K562 (cell line): ENCODE data around the gene GALNT7. TPM values are rescaled to one million over a fixed set of nuclear protein-coding genes. Genes with fewer than 3 reads are reported as not detected.

ENCODE experiments used
- ATAC-seq: fragments of 200-7000 bp; cut with Tn5 transposase; 3 replicates; pipeline ENCODE4 v1.9.1; 2020; ENCODE audit warnings: moderate library complexity
- BruUV-seq: library from RNA; stranded (reverse); fragments of 400-500 nt; replicated peaks from 2 replicates; lab custom pipeline; 2021; lab: Mats Ljungman, UMichigan
- CTCF ChIA-PET: fragments of 300-600 bp; formaldehyde crosslinking; extraction: SDS; loops from one replicate; lab custom pipeline; 2021; ENCODE audit warnings: low intra/inter-chr PET ratio; lab: Yijun Ruan, JAX
- POLR2A ChIA-PET: fragments of 300-600, 350-650 bp; sonication (Branson Sonifier 250); formaldehyde crosslinking; extraction: SDS; loops from one replicate; lab custom pipeline; 2021; ENCODE audit warnings: antibody characterized with exemption, inconsistent platforms; lab: Yijun Ruan, JAX
- DNase-seq, 4 experiments: peaks; one replicate each; pipeline versions ENCODE4 v3.0.0 to v3.0.0-alpha.2; 2011 to 2018; ENCODE audit warnings: low spot score in 3 of 4, mixed read lengths in 3 of 4; ENCODE audit errors: extremely low read depth in 1 of 4
- FAIRE-seq: peaks from 2 replicates; lab custom pipeline; 2011; peaks lifted over from hg19 to GRCh38; lab: Jason Lieb, UNC
- H2AFZ ChIP-seq: 2 replicates; pipeline ENCODE4 v1.6.0; 2011; ENCODE audit warnings: low read depth, low read length, control low read depth, inconsistent platforms
- H3K27ac ChIP-seq: fragments of 200-600 bp; 3 replicates; pipeline ENCODE4 v1.8.0; 2011; ENCODE audit warnings: low read depth, mild to moderate bottlenecking, control low read depth, inconsistent platforms, low read length, moderate library complexity, mixed read lengths; ENCODE audit errors: extremely low read depth
- H3K27me3 ChIP-seq, 2 experiments: fragments of 300-600 bp in 1 of 2; 2 replicates in 1 of 2; 3 replicates in 1 of 2; pipeline versions ENCODE4 v1.6.0 to v1.8.0; 2011; ENCODE audit warnings: inconsistent platforms in 2 of 2, low read length in 2 of 2, mild to moderate bottlenecking in 1 of 2, mixed read lengths in 1 of 2, moderate library complexity in 1 of 2; ENCODE audit not compliant: control insufficient read depth in 2 of 2, insufficient read depth in 2 of 2
- H3K36me3 ChIP-seq: fragments of 300-600 bp; 3 replicates; pipeline ENCODE4 v1.8.0; 2011; ENCODE audit warnings: mild to moderate bottlenecking, low read length, inconsistent platforms; ENCODE audit not compliant: control insufficient read depth, insufficient read depth
- H3K4me1 ChIP-seq, 2 experiments: fragments of 200-600 bp in 1 of 2; replicated peaks in 1 of 2; 2 replicates in 1 of 2; 3 replicates in 1 of 2; pipeline versions ENCODE4 v1.5.1 to v1.8.0; 2011; ENCODE audit warnings: inconsistent platforms in 2 of 2, low read length in 2 of 2, mild to moderate bottlenecking in 1 of 2, mixed read lengths in 1 of 2, moderate library complexity in 1 of 2; ENCODE audit not compliant: control insufficient read depth in 2 of 2, insufficient read depth in 2 of 2
- H3K4me2 ChIP-seq: 2 replicates; pipeline ENCODE4 v1.6.1; 2011; ENCODE audit warnings: low read length, control low read depth, inconsistent platforms, mixed read lengths; ENCODE audit not compliant: insufficient read depth
- H3K4me3 ChIP-seq: fragments of 200-600 bp; sonication (generic), shearing (Covaris generic); 2 replicates; pipeline ENCODE4 v1.5.1; 2016; ENCODE audit warnings: control low read depth, inconsistent platforms
- H3K79me2 ChIP-seq: fragments of 200-600 bp; 3 replicates; pipeline ENCODE4 v1.8.0; 2011; ENCODE audit warnings: low read length, inconsistent platforms; ENCODE audit not compliant: control insufficient read depth, insufficient read depth
- H3K9ac ChIP-seq, 2 experiments: 2 replicates each; pipeline versions ENCODE4 v1.6.0 to v1.6.1; 2011; ENCODE audit warnings: low read depth in 2 of 2, low read length in 2 of 2, control low read depth in 1 of 2, inconsistent platforms in 1 of 2, mild to moderate bottlenecking in 1 of 2, mixed read lengths in 1 of 2; ENCODE audit not compliant: insufficient read depth in 1 of 2
- H3K9me1 ChIP-seq: one replicate; pipeline ENCODE4 v1.6.0; 2011; ENCODE audit warnings: inconsistent platforms, mild to moderate bottlenecking, low read length, moderate library complexity; ENCODE audit not compliant: control insufficient read depth, insufficient read depth
- H3K9me3 ChIP-seq: replicated peaks from 2 replicates; pipeline ENCODE4 v1.5.1; 2011; ENCODE audit warnings: low read depth, low read length, inconsistent platforms; ENCODE audit not compliant: control insufficient read depth, insufficient read depth
- H4K20me1 ChIP-seq: replicated peaks from 2 replicates; pipeline ENCODE4 v1.6.1; 2011; ENCODE audit warnings: low read length, inconsistent platforms, mixed read lengths; ENCODE audit not compliant: control insufficient read depth, insufficient read depth
- FUS ChIP-seq: fragments of 200-400 bp; formaldehyde crosslinking; optimal IDR thresholded peaks from 2 replicates; pipeline ENCODE3; 2017; ENCODE audit warnings: low read depth, low read length
- GATAD2B ChIP-seq: fragments of 450-650 bp; IDR thresholded peaks from 2 replicates; pipeline ENCODE4 v1.6.1; 2017; ENCODE audit warnings: mild to moderate bottlenecking, borderline replicate concordance
- IFI16 ChIP-seq: fragments of 250-450 bp; sonication (Bioruptor Pico); IDR thresholded peaks from 2 replicates; pipeline ENCODE4 v2.1.2; 2022; ENCODE audit warnings: mild to moderate bottlenecking, inconsistent platforms
- KLF16 ChIP-seq: IDR thresholded peaks from 2 replicates; pipeline ENCODE4 v1.6.1; 2016; ENCODE audit warnings: antibody characterized with exemption
- MEF2A ChIP-seq: IDR thresholded peaks from 2 replicates; pipeline ENCODE4 v1.6.1; 2011; ENCODE audit warnings: low read depth, mild to moderate bottlenecking, low read length, moderate library complexity; ENCODE audit not compliant: control insufficient read depth
- POLR2G ChIP-seq: fragments of 200-400 bp; formaldehyde crosslinking; IDR thresholded peaks from 2 replicates; pipeline ENCODE4 v1.6.1; 2017; ENCODE audit warnings: low read depth, mild to moderate bottlenecking, antibody characterized with exemption, low read length, moderate library complexity
- RBM15 ChIP-seq: fragments of 200-400 bp; formaldehyde crosslinking; IDR thresholded peaks from 2 replicates; pipeline ENCODE4 v1.6.1; 2018; ENCODE audit warnings: mild to moderate bottlenecking, low read length, moderate library complexity; ENCODE audit not compliant: insufficient read depth
- SP2 ChIP-seq: IDR thresholded peaks from 2 replicates; pipeline ENCODE4 v1.6.1; 2011; ENCODE audit warnings: mild to moderate bottlenecking, low read depth, low read length, moderate library complexity; ENCODE audit not compliant: poor library complexity, severe bottlenecking; ENCODE audit errors: extremely low read depth
- TSC22D4 ChIP-seq: fragments of 450-650 bp; IDR thresholded peaks from 2 replicates; pipeline ENCODE4 v1.6.1; 2016; ENCODE audit warnings: missing genetic modification characterization, missing biosample characterization, control low read depth
- ZFP36 ChIP-seq: fragments of 150-350 bp; IDR thresholded peaks from 2 replicates; pipeline ENCODE4 v1.6.1; 2018; ENCODE audit warnings: low read length, low read depth; ENCODE audit not compliant: partially characterized antibody
- WGBS: fragments of 100-300 bp; shearing (Covaris generic); methylation state at CpG from one replicate; pipeline ENCODE4 v1.1.6; 2016; ENCODE audit warnings: low coverage, mixed read lengths; ENCODE audit not compliant: insufficient coverage; ENCODE audit errors: missing lambda C conversion rate; 5-methylcytosine and 5-hydroxymethylcytosine counted together
- in situ Hi-C: fragments of 300-500 bp; cut with MboI; formaldehyde crosslinking; loops from 4 replicates; pipeline ENCODE4 v1.15.0; 2018; ENCODE audit warnings: inconsistent platforms, mixed read lengths
- intact Hi-C: fragments of 100-400 bp; cut with micrococcal nuclease; formaldehyde crosslinking; loops from 2 replicates; pipeline ENCODE4 v1.14.2; 2022
- polyA plus RNA-seq, 8 experiments: library from polyadenylated mRNA; depleted of rRNA in 4 of 8; stranded (reverse) in 5 of 8; unstranded in 3 of 8; fragments of >200 nt; fragmentation: Nextera tagmentation in 2 of 8; fragmentation: Illumina TruSeq in 1 of 8; extraction: Ambion mirVana in 2 of 8; extraction: Trizol in 1 of 8; gene quantifications; 2 replicates each; pipeline versions ENCODE4 v1.2.1 to v1.2.3, GENCODE V29; 2011 to 2014; ENCODE audit warnings: inconsistent platforms in 1 of 8, missing spikeins in 1 of 8
- total RNA-seq, 7 experiments: library from RNA; depleted of rRNA in 6 of 7; stranded (reverse); fragments of >200 nt in 6 of 7; fragmentation: Illumina TruSeq in 2 of 7; extraction: Trizol in 2 of 7; gene quantifications; 2 replicates each; pipeline versions ENCODE4 v1.2.1 to v1.2.3, GENCODE V29; 2011 to 2021; ENCODE audit warnings: low replicate concordance in 1 of 7
- TF ChIP-seq, protein P1 (sequence below): fragments of 150-350 bp; IDR thresholded peaks from 2 replicates; pipeline ENCODE4 v1.6.1; 2014; ENCODE audit warnings: low read depth, mild to moderate bottlenecking, low read length, borderline replicate concordance
- TF ChIP-seq, protein P2 (sequence below), 3 experiments: fragments of 200-800 bp in 1 of 3; sonication (Bioruptor generic) in 1 of 3; sonication (generic) in 1 of 3; formaldehyde crosslinking in 1 of 3; IDR thresholded peaks; 2 replicates each; pipeline versions ENCODE4 v1.6.1 to v1.8.0; 2016 to 2022; ENCODE audit warnings: mild to moderate bottlenecking in 2 of 3, missing compliant biosample characterization in 2 of 3, missing genetic modification characterization in 2 of 3, missing genetic modification reagents in 1 of 3
- TF ChIP-seq, protein P3 (sequence below): fragments of 450-650 bp; IDR thresholded peaks from 2 replicates; pipeline ENCODE4 v1.7.0; 2016; ENCODE audit warnings: borderline replicate concordance
- TF ChIP-seq, protein P4 (sequence below): fragments of 450-650 bp; IDR thresholded peaks from one replicate; pipeline ENCODE4 v1.6.1; 2018; ENCODE audit warnings: mild to moderate bottlenecking, moderate library complexity; ENCODE audit not compliant: partially characterized antibody

Gene GALNT7
- total and polyA plus RNA-seq, 9 of the 15 experiments (the other 6 are each of a cell fraction or from before 2014, with no cell fraction given) = 16.7 to 38.7 (median 31.1) TPM

DNA sequence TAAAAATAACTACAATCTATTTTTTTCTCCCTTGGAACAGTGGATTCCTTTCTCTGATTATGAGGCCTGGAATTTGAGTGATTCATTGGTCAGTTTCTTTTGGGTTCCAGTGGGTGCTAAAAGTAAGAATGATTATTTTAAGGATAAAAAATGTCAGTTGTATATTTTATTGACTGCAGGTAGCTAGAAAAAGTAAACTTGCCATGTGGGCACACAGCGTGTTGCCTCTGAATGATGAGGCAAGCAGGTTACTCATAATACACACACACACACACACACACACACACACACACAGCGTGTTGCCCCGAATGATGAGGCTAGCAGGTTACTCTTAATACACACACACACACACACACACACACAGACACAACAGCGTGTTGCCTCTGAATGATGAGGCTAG is 13.8 kb downstream of the GALNT7 start:
- no peaks in the 10 kb centered on the region for H4K20me1 ChIP-seq
- no peak overlapping the region for H3K4me2 ChIP-seq
- POLR2A ChIA-PET = interaction anchor here (0.6 kb wide), 1 partner anchor 24 kb away, joined by 3 read pairs; no protein-coding TSS in a partner anchor
- peaks cover 3 to 11% of the 10 kb centered on the region in 2 experiments for H3K4me1 ChIP-seq
- in situ Hi-C loops = no loop called here
- H2AFZ ChIP-seq = no peak overlapping the region
- intact Hi-C loops = no loop called here
- CTCF ChIA-PET = no interaction called here
- H3K9me1 ChIP-seq = no peaks in the 10 kb centered on the region
- FAIRE-seq (peak; percentile 46), DNase-seq (no peak), ATAC-seq (no peak)
- H3K9me3 ChIP-seq = no peaks in the 10 kb centered on the region
- no peaks in the 10 kb centered on the region for H3K27me3 ChIP-seq
- no TSS peak for BruUV-seq
- H3K9ac ChIP-seq = no peak overlapping the region
- H3K27ac ChIP-seq = no peak overlapping the region
- peaks cover 85% of the 10 kb centered on the region for H3K79me2 ChIP-seq
- no peak overlapping the region for H3K4me3 ChIP-seq
- no peaks in the 10 kb centered on the region for H3K36me3 ChIP-seq
- WGBS = 95% methylated on average over 4 of the region's 4 CpGs
- TF ChIP-seq FUS (no peak), KLF16 (no peak), MEF2A (no peak), TSC22D4 (tag) (no peak), POLR2G (no peak), SP2 (no peak), ZFP36 (no peak), RBM15 (no peak), GATAD2B (no peak), IFI16 (CRISPR knock-in tag) (no peak)
- TF ChIP-seq, protein P1, sequence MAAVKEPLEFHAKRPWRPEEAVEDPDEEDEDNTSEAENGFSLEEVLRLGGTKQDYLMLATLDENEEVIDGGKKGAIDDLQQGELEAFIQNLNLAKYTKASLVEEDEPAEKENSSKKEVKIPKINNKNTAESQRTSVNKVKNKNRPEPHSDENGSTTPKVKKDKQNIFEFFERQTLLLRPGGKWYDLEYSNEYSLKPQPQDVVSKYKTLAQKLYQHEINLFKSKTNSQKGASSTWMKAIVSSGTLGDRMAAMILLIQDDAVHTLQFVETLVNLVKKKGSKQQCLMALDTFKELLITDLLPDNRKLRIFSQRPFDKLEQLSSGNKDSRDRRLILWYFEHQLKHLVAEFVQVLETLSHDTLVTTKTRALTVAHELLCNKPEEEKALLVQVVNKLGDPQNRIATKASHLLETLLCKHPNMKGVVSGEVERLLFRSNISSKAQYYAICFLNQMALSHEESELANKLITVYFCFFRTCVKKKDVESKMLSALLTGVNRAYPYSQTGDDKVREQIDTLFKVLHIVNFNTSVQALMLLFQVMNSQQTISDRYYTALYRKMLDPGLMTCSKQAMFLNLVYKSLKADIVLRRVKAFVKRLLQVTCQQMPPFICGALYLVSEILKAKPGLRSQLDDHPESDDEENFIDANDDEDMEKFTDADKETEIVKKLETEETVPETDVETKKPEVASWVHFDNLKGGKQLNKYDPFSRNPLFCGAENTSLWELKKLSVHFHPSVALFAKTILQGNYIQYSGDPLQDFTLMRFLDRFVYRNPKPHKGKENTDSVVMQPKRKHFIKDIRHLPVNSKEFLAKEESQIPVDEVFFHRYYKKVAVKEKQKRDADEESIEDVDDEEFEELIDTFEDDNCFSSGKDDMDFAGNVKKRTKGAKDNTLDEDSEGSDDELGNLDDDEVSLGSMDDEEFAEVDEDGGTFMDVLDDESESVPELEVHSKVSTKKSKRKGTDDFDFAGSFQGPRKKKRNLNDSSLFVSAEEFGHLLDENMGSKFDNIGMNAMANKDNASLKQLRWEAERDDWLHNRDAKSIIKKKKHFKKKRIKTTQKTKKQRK = no peak
- TF ChIP-seq, protein P2, sequence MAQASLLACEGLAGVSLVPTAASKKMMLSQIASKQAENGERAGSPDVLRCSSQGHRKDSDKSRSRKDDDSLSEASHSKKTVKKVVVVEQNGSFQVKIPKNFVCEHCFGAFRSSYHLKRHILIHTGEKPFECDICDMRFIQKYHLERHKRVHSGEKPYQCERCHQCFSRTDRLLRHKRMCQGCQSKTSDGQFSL (CRISPR knock-in tag; IDR thresholded peaks at IDR 0.05) = no peak
- TF ChIP-seq, protein P2 (tag; IDR thresholded peaks at IDR 0.05) = no peak
- TF ChIP-seq, protein P3, sequence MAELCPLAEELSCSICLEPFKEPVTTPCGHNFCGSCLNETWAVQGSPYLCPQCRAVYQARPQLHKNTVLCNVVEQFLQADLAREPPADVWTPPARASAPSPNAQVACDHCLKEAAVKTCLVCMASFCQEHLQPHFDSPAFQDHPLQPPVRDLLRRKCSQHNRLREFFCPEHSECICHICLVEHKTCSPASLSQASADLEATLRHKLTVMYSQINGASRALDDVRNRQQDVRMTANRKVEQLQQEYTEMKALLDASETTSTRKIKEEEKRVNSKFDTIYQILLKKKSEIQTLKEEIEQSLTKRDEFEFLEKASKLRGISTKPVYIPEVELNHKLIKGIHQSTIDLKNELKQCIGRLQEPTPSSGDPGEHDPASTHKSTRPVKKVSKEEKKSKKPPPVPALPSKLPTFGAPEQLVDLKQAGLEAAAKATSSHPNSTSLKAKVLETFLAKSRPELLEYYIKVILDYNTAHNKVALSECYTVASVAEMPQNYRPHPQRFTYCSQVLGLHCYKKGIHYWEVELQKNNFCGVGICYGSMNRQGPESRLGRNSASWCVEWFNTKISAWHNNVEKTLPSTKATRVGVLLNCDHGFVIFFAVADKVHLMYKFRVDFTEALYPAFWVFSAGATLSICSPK = no peak
- TF ChIP-seq, protein P4, sequence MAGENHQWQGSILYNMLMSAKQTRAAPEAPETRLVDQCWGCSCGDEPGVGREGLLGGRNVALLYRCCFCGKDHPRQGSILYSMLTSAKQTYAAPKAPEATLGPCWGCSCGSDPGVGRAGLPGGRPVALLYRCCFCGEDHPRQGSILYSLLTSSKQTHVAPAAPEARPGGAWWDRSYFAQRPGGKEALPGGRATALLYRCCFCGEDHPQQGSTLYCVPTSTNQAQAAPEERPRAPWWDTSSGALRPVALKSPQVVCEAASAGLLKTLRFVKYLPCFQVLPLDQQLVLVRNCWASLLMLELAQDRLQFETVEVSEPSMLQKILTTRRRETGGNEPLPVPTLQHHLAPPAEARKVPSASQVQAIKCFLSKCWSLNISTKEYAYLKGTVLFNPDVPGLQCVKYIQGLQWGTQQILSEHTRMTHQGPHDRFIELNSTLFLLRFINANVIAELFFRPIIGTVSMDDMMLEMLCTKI = no peak
